Loucy (cell line): ENCODE results near the gene N4BP2.
"Not testable (repeated sequence)": the region's sequence is repeated elsewhere in the genome, so short reads cannot be mapped to it uniquely, and the experiment has no call there.

Experiments used
- H2AFZ ChIP-seq: fragments of 200-600 bp; sonication (generic); 2 replicates; pipeline ENCODE4 v1.6.0; 2016; ENCODE audit warnings: antibody characterized with exemption, mild to moderate bottlenecking, low read length, moderate library complexity
- H3F3A ChIP-seq: fragments of 200-600 bp; 2 replicates; pipeline ENCODE4 v1.6.0; 2016; ENCODE audit warnings: antibody characterized with exemption, low read depth, mild to moderate bottlenecking
- H3K27me3 ChIP-seq: fragments of 200-600 bp; sonication (generic); 2 replicates; pipeline ENCODE4 v1.6.1; 2014; ENCODE audit warnings: low read length, mild to moderate bottlenecking; ENCODE audit not compliant: insufficient read depth, poor library complexity, severe bottlenecking
- H3K36me3 ChIP-seq: fragments of 200-600 bp; sonication (generic); 2 replicates; pipeline ENCODE4 v1.6.1; 2016; ENCODE audit warnings: low read length; ENCODE audit not compliant: insufficient read depth
- H3K4me1 ChIP-seq: fragments of 200-600 bp; sonication (generic); 2 replicates; pipeline ENCODE4 v1.5.1; 2014; ENCODE audit warnings: low read length, mild to moderate bottlenecking; ENCODE audit not compliant: insufficient read depth, poor library complexity, severe bottlenecking
- H3K4me2 ChIP-seq: fragments of 200-600 bp; sonication (generic); 2 replicates; pipeline ENCODE4 v1.6.0; 2014; ENCODE audit warnings: antibody characterized with exemption, low read length, low read depth, mild to moderate bottlenecking; ENCODE audit not compliant: poor library complexity, severe bottlenecking
- H3K4me3 ChIP-seq: fragments of 200-600 bp; sonication (generic); 2 replicates; pipeline ENCODE4 v1.5.1; 2014; ENCODE audit warnings: low read length, mild to moderate bottlenecking, mixed read lengths; ENCODE audit not compliant: poor library complexity, severe bottlenecking
- H3K79me2 ChIP-seq: fragments of 200-600 bp; sonication (generic); 2 replicates; pipeline ENCODE4 v1.6.1; 2014; ENCODE audit warnings: low read length; ENCODE audit not compliant: insufficient read depth
- H3K9ac ChIP-seq: fragments of 200-600 bp; sonication (generic); 2 replicates; pipeline ENCODE4 v1.6.0; 2014; ENCODE audit warnings: mild to moderate bottlenecking, low read depth, low read length, moderate library complexity; ENCODE audit not compliant: poor library complexity, severe bottlenecking
- H3K9me2 ChIP-seq: fragments of 200-600 bp; sonication (generic); replicated peaks from 2 replicates; pipeline ENCODE4 v1.6.1; 2016; ENCODE audit warnings: low read depth, low read length, mixed read lengths
- H3K9me3 ChIP-seq: fragments of 200-600 bp; sonication (generic); 2 replicates; pipeline ENCODE4 v1.6.1; 2014; ENCODE audit warnings: mild to moderate bottlenecking, antibody characterized with exemption, low read length, low read depth; ENCODE audit not compliant: insufficient read depth
- H4K20me1 ChIP-seq: fragments of 200-600 bp; sonication (generic); 2 replicates; pipeline ENCODE4 v1.6.0; 2014; ENCODE audit warnings: antibody characterized with exemption, low read length, mild to moderate bottlenecking; ENCODE audit not compliant: insufficient read depth, poor library complexity, severe bottlenecking
- EZH2phosphoT487 ChIP-seq: fragments of 200-600 bp; IDR thresholded peaks from 2 replicates; pipeline ENCODE4 v1.6.1; 2018; ENCODE audit warnings: antibody characterized with exemption, mild to moderate bottlenecking, moderate library complexity, borderline replicate concordance
- TF ChIP-seq, protein P1 (sequence below): fragments of 200-600 bp; sonication (generic); conservative IDR thresholded peaks from 2 replicates; pipeline ENCODE4 v1.5.1; 2014; ENCODE audit warnings: mild to moderate bottlenecking, antibody characterized with exemption, low read length

Gene N4BP2

DNA sequence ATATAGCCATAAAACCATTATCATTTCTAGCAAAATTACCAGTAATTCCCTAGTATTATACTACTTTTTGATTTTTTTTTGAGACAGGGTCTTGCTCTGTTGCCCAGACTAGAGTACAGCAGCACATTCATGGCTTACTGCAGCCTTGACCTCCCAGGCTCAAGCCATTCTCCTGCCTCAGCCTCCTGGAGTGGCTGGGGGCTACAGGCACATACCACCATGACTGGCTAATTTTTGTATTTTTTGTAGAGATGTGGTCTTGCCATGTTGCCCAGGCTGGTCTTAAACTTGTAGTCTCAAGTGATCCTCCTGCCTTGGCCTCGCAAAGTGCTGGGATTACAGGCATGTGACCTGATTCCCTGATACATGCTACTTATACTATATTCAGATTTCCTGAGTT is 13.7 kb downstream of the N4BP2 start:
- Histone ChIP-seq H3K36me3 (peaks cover 8% of the 10 kb centered on the region; the same call in 1 of the 2 replicates), H3K9ac (no peak overlapping the region), H3K4me3 (no peak overlapping the region), H3K4me2 (no peak overlapping the region), H3K27me3 (no peaks in the 10 kb centered on the region), H2AFZ (no peak overlapping the region), H3K79me2 (peaks cover 70% of the 10 kb centered on the region), H3K9me3 (no peaks in the 10 kb centered on the region), H3K9me2 (no peaks in the 10 kb centered on the region), H3F3A (no peaks in the 10 kb centered on the region), H3K4me1 (peaks cover 14% of the 10 kb centered on the region), H4K20me1 (peaks cover 4% of the 10 kb centered on the region)
- TF ChIP-seq, protein P1, sequence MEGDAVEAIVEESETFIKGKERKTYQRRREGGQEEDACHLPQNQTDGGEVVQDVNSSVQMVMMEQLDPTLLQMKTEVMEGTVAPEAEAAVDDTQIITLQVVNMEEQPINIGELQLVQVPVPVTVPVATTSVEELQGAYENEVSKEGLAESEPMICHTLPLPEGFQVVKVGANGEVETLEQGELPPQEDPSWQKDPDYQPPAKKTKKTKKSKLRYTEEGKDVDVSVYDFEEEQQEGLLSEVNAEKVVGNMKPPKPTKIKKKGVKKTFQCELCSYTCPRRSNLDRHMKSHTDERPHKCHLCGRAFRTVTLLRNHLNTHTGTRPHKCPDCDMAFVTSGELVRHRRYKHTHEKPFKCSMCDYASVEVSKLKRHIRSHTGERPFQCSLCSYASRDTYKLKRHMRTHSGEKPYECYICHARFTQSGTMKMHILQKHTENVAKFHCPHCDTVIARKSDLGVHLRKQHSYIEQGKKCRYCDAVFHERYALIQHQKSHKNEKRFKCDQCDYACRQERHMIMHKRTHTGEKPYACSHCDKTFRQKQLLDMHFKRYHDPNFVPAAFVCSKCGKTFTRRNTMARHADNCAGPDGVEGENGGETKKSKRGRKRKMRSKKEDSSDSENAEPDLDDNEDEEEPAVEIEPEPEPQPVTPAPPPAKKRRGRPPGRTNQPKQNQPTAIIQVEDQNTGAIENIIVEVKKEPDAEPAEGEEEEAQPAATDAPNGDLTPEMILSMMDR = no peak
- no peak for TF ChIP-seq EZH2phosphoT487

DNA sequence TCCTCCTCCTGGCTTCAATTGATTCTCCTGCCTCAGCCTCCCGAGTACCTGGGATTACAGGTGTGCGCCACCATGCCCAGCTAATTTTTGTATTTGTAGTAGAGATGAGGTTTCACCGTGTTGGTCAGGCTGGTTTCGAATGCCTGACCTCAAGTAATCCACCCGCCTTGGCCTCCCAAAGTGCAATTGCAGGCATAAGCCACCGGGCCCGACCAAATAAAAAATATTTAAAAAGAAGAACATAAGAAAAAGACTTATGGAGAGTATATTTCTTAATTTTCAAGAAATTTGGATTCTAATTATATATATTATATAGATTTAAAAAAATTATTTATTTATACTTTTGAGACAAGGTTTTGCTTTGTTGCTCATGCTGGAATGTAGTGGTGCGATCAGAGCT is 29.8 kb downstream of the N4BP2 start:
- no peak overlapping the region for H3K4me3 ChIP-seq
- H3K9me3 ChIP-seq = no peaks in the 10 kb centered on the region
- TF ChIP-seq EZH2phosphoT487 = no peak
- TF ChIP-seq, protein P1 = no peak; the same call in 1 of the 2 replicates
- peaks cover 27% of the 10 kb centered on the region; the same call in 1 of the 2 replicates for H3K79me2 ChIP-seq
- H3K9me2 ChIP-seq = no peaks in the 10 kb centered on the region
- no peaks in the 10 kb centered on the region for H3K27me3 ChIP-seq
- no peak overlapping the region for H3K4me2 ChIP-seq
- H3K36me3 ChIP-seq = peaks cover 11% of the 10 kb centered on the region; the same call in 1 of the 2 replicates
- no peaks in the 10 kb centered on the region for H3K4me1 ChIP-seq
- H3F3A ChIP-seq = no peaks in the 10 kb centered on the region
- no peak overlapping the region for H3K9ac ChIP-seq
- no peak overlapping the region for H2AFZ ChIP-seq
- no peaks in the 10 kb centered on the region for H4K20me1 ChIP-seq

DNA sequence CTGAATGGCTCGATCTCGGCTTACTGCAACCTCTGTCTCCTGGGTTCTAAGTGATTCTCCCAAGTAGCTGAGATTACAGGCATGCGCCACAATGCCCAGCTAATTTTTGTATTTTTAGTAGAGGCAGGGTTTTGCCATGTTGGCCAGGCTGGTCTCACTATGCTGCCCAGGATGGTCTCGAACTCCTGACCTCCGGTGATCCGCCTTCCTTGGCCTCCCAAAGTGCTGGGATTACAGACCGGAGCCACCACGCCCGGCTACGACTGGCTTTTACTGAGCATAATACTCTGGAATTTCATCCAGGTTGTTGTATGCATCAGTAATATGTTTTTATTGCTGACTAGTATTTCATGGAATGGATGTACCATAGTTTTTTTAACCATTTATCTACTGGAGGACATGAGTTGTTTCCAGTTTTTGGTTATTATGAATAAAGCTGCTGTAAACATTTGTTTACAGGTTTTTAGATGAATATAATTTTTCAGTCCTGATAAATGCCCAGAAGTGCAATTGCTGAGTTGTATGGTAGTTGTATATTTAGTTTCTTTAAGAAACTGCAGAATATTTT is 31.2 kb downstream of the N4BP2 start:
- Histone ChIP-seq H2AFZ (no peak overlapping the region), H3K36me3 (0 out of 2 replicates have a peak, but pooled peaks cover 7% of the 10 kb centered on the region), H3K79me2 (peaks cover 36% of the 10 kb centered on the region; the same call in 1 of the 2 replicates), H3K4me3 (no peak overlapping the region), H3K9ac (no peak overlapping the region), H3K9me3 (no peaks in the 10 kb centered on the region), H3K4me2 (no peak overlapping the region), H3K4me1 (no peaks in the 10 kb centered on the region), H4K20me1 (no peaks in the 10 kb centered on the region), H3K9me2 (no peaks in the 10 kb centered on the region), H3F3A (no peaks in the 10 kb centered on the region), H3K27me3 (no peaks in the 10 kb centered on the region)
- TF ChIP-seq, protein P1 = no peak
- no peak for TF ChIP-seq EZH2phosphoT487

GRCh38 chr4:40093400-40093799 is 36.8 kb downstream of the N4BP2 start:
- H3K36me3 ChIP-seq, H2AFZ ChIP-seq: not testable (repeated sequence)

More at GRCh38 chr4:40093400-40093799, 36.8 kb downstream of the N4BP2 start:
- not testable (repeated sequence) for H3K9me3 ChIP-seq, H3K9ac ChIP-seq, H3F3A ChIP-seq, H4K20me1 ChIP-seq, H3K9me2 ChIP-seq, H3K4me2 ChIP-seq, H3K4me1 ChIP-seq, H3K27me3 ChIP-seq, H3K4me3 ChIP-seq
- H3K79me2 ChIP-seq = peaks cover 52% of the 10 kb centered on the region; the same call in 1 of the 2 replicates
